ENCODE measurements around the gene DR1. TPM values are rescaled to one million over a fixed set of nuclear protein-coding genes. Genes with fewer than 3 reads are reported as not detected.

The DR1 gene
- total and polyA plus RNA-seq, 2 of the 4 experiments (the other 2 are of a cell fraction), result 27.1 to 39.4 TPM

DNA sequence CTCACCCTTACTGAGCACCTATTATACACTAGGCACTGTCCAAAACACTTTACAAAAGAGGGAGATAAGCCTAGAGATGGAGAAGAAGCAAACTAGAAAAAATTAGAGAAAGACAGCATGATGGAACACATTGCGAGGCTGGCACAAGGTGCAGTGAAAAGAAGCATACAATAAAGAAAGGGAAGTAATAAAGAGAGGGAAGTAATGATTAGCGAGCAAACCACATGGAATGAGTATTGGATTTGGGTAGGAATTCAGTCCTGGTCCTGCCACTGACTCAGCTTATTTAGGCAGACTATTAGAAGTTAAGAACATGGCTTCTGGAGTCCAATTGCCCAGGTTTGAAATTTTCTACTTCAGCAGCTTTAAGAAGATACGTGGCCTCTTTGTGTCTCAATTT, 69.6 kb downstream of the DR1 start:
- Histone ChIP-seq H3K79me1 (ENCODE audit: low read depth in 1 of 2, low read length in 2 of 2) (no peaks in the 10 kb centered on the region), H3K36me3 (ENCODE audit: control insufficient read depth, insufficient read depth, low read length) (no peaks in the 10 kb centered on the region), H2BK5ac (ENCODE audit: low read depth, low read length, poor library complexity, severe bottlenecking) (no peak overlapping the region), H3K9me3 (ENCODE audit: control insufficient read depth, insufficient read depth, low read length) (no peaks in the 10 kb centered on the region), H3K18ac (ENCODE audit: low read depth, low read length) (no peak overlapping the region), H2AK5ac (ENCODE audit: low read depth, low read length) (no peak overlapping the region), H3K4me2 (ENCODE audit: low read depth, low read length) (no peak overlapping the region), H3K23ac (ENCODE audit: low read depth, low read length) (no peak overlapping the region), H3K56ac (ENCODE audit: extremely low read depth, insufficient read depth, low read length) (no peak overlapping the region), H4K20me1 (ENCODE audit: insufficient read depth, low read length) (no peaks in the 10 kb centered on the region), H4K5ac (ENCODE audit: low read depth, low read length) (no peak overlapping the region), H3K27ac (ENCODE audit: insufficient read depth, low read length) (no peak overlapping the region), H3K27me3 (ENCODE audit: control insufficient read depth, insufficient read depth, low read length) (no peaks in the 10 kb centered on the region), H2BK15ac (ENCODE audit: low read depth, low read length) (no peak overlapping the region), H3K4me3 (ENCODE audit: insufficient read depth, low read depth, low read length) (no peak overlapping the region), H3K14ac (replicated peaks; ENCODE audit: low read depth, low read length) (no peak overlapping the region), H3K9me1 (ENCODE audit: insufficient read depth, low read length) (no peaks in the 10 kb centered on the region), H4K91ac (ENCODE audit: insufficient read depth, low read depth, low read length) (no peak overlapping the region), H2BK120ac (ENCODE audit: low read depth, low read length) (no peak overlapping the region), H3K4me1 (ENCODE audit: control insufficient read depth, insufficient read depth, low read length) (no peaks in the 10 kb centered on the region), H3K4ac (ENCODE audit: low read depth, low read length) (no peak overlapping the region), H2AFZ (replicated peaks; ENCODE audit: low read length, poor library complexity) (no peak overlapping the region), H4K8ac (ENCODE audit: low read depth in 2 of 2, low read length in 2 of 2) (no peak overlapping the region), H3K9ac (ENCODE audit: low read depth, low read length) (no peak overlapping the region), H2BK20ac (ENCODE audit: low read depth, low read length) (no peak overlapping the region), H2AK9ac (replicated peaks; ENCODE audit: low read depth, low read length, poor library complexity) (no peak overlapping the region)
- TF ChIP-seq MAFK (IDR thresholded peaks at IDR 0.05; ENCODE audit: low read depth, low read length) (no peak), FOS (IDR thresholded peaks at IDR 0.05; ENCODE audit: low read depth, low read length) (no peak), SMC3 (IDR thresholded peaks at IDR 0.05; ENCODE audit: low read depth, low read length) (no peak), MXI1 (IDR thresholded peaks at IDR 0.05; ENCODE audit: borderline replicate concordance, low read depth, low read length) (no peak), RFX5 (IDR thresholded peaks at IDR 0.05; ENCODE audit: low read depth, low read length) (no peak), ELK1 (IDR thresholded peaks at IDR 0.05; ENCODE audit: borderline replicate concordance, low read depth, low read length) (no peak), RAD21 (IDR thresholded peaks at IDR 0.05; ENCODE audit: low read length) (no peak), RCOR1 (IDR thresholded peaks at IDR 0.05; ENCODE audit: insufficient replicate concordance, low read length) (no peak), NFE2L2 (IDR thresholded peaks at IDR 0.05; ENCODE audit: low read depth, low read length) (no peak), CTCF (conservative IDR thresholded peaks at IDR 0.05; ENCODE audit: low read depth, low read length) (no peak), CEBPB (IDR thresholded peaks at IDR 0.05; ENCODE audit: low read depth, low read length) (no peak), POLR2A (IDR thresholded peaks at IDR 0.05; ENCODE audit: low read depth, low read length) (no peak), BHLHE40 (IDR thresholded peaks at IDR 0.05; ENCODE audit: low read depth, low read length) (no peak), USF2 (IDR thresholded peaks at IDR 0.05; ENCODE audit: low read depth, low read length) (no peak), MAZ (IDR thresholded peaks at IDR 0.05; ENCODE audit: borderline replicate concordance, low read depth, low read length) (no peak)
- ATAC-seq (ENCODE audit: low read depth) (no peak), DNase-seq (no peak)
- intact Hi-C loops (cut with micrococcal nuclease) (no loop called here), dilution Hi-C loops (cut with HindIII; ENCODE audit: low sequenced_read_pairs, unreplicated experiment) (no loop called here), in situ Hi-C loops (cut with MboI; ENCODE audit: low sequenced_read_pairs) (no loop called here)
- no CpG with 5 or more reads among the region's 3 CpGs for WGBS, 2 experiments (ENCODE audit: extremely low coverage in 2 of 2, insufficient read length in 1 of 2)
- ChIA-PET POLR2A (ENCODE audit: unreplicated experiment) (no interaction called here), CTCF (no interaction called here)
- no TSS peak for BruUV-seq (replicated peaks)
